ENCODE results near the gene MNDA. TPM values are rescaled to one million over a fixed set of nuclear protein-coding genes. Genes with fewer than 3 reads are reported as not detected.
A peak's percentile ranks its signal among the peaks of the same experiment; 100 is the strongest.

The MNDA gene
- total and polyA plus RNA-seq, 10 of the 15 experiments (the other 5 are each of a cell fraction or from before 2014, with no cell fraction given): 20.1 to 91.8 (median 38.0) TPM

DNA sequence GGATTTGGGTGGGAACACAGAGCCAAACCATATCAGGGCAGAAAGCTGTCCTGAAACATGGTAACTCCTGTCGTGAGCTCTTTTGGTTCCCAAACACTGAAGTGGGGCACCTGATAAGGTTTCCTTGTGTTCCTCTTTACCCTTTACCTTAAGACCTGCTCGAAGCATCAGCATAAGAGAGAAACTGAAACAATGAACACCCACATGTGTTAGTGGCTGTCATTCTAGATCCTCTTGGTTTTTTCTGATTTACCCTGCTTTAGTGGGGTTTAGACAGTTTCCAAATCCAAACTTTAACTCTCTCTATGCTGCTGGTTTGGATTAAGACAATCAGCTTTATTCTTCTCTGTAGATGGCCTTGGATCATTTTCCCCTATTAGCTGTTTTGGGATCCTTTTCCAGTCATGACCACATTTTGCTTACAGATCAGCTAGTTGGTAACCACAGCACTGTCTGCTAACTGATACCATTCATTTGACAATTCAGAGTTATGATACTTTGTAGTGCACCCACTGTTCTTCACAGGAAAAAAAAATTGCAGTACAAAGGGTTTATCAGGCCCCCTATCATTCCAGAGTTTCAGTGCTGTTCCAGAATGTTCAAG, 975 bp upstream of the MNDA start:
- no peaks in the 10 kb centered on the region for H4K20me1 ChIP-seq (ENCODE audit: control insufficient read depth, insufficient read depth)
- ATAC-seq (peak; percentile 72), DNase-seq (ENCODE audit: low read depth, low spot score) (peak; percentile 45), FAIRE-seq (peak; percentile 81)
- peak overlapping the region; percentile 97 for H3K27ac ChIP-seq (ENCODE audit: control insufficient read depth, insufficient read depth)
- SMC1A ChIA-PET (ENCODE audit: uncharacterized antibody, unreplicated experiment): interaction anchor here (1.0 to 5.7 kb wide), 11 partner anchors 8 to 247 kb away, joined by 3 to 31 read pairs (median 5); partner anchors contain the start of gene AIM2
- H3K79me2 ChIP-seq (ENCODE audit: control insufficient read depth, insufficient read depth, low read length): peaks cover 34% of the 10 kb centered on the region
- RAD21 ChIA-PET (ENCODE audit: unreplicated experiment): interaction anchor here (1.0 to 4.4 kb wide), 9 partner anchors 11 to 324 kb away, joined by 3 to 26 read pairs (median 3); partner anchors contain the start of gene AIM2
- POLR2A ChIA-PET: interaction anchor here (0.6 to 1.0 kb wide), 3 partner anchors 11 to 167 kb away, joined by 3 to 4 read pairs (median 4); no protein-coding TSS in a partner anchor
- TF ChIP-seq SPI1 (IDR thresholded peaks at IDR 0.05; ENCODE audit: borderline replicate concordance, insufficient read depth, low read depth, low read length) (peak; percentile 33; the same call in 1 of the 2 replicates), RUNX3 (IDR thresholded peaks at IDR 0.05; ENCODE audit: low read length) (peak; percentile 73), BMI1 (IDR thresholded peaks at IDR 0.05; ENCODE audit: borderline replicate concordance) (no peak), IKZF2 (IDR thresholded peaks at IDR 0.05) (peak; percentile 53 to 59; a peak in 2 of 4 replicates), MXI1 (IDR thresholded peaks at IDR 0.05; ENCODE audit: low read depth, low read length) (peak; percentile 55; the same call in 1 of the 2 replicates), MTA2 (IDR thresholded peaks at IDR 0.05; ENCODE audit: low read depth) (0 out of 2 replicates have a peak, but pooled peaks have one; percentile 36), ATF7 (IDR thresholded peaks at IDR 0.05; ENCODE audit: low read depth) (peak; percentile 38; the same call in 1 of the 2 replicates), BRCA1 (IDR thresholded peaks at IDR 0.05; ENCODE audit: low read depth, low read length) (no peak), IKZF1 (conservative IDR thresholded peaks at IDR 0.05) (peak; percentile 37; the same call in 1 of the 2 replicates), NBN (IDR thresholded peaks at IDR 0.05) (0 out of 2 replicates have a peak, but pooled peaks have one; percentile 36), IRF4 (IDR thresholded peaks at IDR 0.05; ENCODE audit: low read depth, low read length) (no peak)
- TF ChIP-seq, protein P1, sequence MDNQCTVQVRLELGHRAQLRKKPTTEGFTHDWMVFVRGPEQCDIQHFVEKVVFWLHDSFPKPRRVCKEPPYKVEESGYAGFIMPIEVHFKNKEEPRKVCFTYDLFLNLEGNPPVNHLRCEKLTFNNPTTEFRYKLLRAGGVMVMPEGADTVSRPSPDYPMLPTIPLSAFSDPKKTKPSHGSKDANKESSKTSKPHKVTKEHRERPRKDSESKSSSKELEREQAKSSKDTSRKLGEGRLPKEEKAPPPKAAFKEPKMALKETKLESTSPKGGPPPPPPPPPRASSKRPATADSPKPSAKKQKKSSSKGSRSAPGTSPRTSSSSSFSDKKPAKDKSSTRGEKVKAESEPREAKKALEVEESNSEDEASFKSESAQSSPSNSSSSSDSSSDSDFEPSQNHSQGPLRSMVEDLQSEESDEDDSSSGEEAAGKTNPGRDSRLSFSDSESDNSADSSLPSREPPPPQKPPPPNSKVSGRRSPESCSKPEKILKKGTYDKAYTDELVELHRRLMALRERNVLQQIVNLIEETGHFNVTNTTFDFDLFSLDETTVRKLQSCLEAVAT (IDR thresholded peaks at IDR 0.05): peak; percentile 29; the same call in 1 of the 2 replicates
- TF ChIP-seq, protein P2, sequence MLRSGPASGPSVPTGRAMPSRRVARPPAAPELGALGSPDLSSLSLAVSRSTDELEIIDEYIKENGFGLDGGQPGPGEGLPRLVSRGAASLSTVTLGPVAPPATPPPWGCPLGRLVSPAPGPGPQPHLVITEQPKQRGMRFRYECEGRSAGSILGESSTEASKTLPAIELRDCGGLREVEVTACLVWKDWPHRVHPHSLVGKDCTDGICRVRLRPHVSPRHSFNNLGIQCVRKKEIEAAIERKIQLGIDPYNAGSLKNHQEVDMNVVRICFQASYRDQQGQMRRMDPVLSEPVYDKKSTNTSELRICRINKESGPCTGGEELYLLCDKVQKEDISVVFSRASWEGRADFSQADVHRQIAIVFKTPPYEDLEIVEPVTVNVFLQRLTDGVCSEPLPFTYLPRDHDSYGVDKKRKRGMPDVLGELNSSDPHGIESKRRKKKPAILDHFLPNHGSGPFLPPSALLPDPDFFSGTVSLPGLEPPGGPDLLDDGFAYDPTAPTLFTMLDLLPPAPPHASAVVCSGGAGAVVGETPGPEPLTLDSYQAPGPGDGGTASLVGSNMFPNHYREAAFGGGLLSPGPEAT (IDR thresholded peaks at IDR 0.05; ENCODE audit: low read depth): peak; percentile 50; the same call in 1 of the 2 replicates
- TF ChIP-seq, protein P3, sequence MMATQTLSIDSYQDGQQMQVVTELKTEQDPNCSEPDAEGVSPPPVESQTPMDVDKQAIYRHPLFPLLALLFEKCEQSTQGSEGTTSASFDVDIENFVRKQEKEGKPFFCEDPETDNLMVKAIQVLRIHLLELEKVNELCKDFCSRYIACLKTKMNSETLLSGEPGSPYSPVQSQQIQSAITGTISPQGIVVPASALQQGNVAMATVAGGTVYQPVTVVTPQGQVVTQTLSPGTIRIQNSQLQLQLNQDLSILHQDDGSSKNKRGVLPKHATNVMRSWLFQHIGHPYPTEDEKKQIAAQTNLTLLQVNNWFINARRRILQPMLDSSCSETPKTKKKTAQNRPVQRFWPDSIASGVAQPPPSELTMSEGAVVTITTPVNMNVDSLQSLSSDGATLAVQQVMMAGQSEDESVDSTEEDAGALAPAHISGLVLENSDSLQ (IDR thresholded peaks at IDR 0.05): peak; percentile 85
- peaks cover 13% of the 10 kb centered on the region for H3K9me3 ChIP-seq (replicated peaks; ENCODE audit: control insufficient read depth, insufficient read depth, low read length)
- intact Hi-C loops (cut with micrococcal nuclease; ENCODE audit: unreplicated experiment) (loop anchor here (2.0 kb wide), 2 partner anchors 179 to 247 kb away; partner anchors contain the start of genes AIM2 and IFI16), in situ Hi-C loops (cut with MboI) (loop anchor here (5.0 kb wide), 2 partner anchors 177 to 242 kb away; partner anchors contain the start of gene IFI16)
- peak overlapping the region; percentile 47 for H2AFZ ChIP-seq (ENCODE audit: control insufficient read depth, low read depth, low read length)
- 29% methylated on average over 2 of the region's 2 CpGs for WGBS (ENCODE audit: insufficient coverage, insufficient replicate concordance, low lambda C conversion rate, missing lambda C conversion rate)
- no TSS peak for BruUV-seq (replicated peaks)
- no peaks in the 10 kb centered on the region for H3K36me3 ChIP-seq (ENCODE audit: control insufficient read depth in 2 of 2, insufficient read depth in 2 of 2, low read length in 1 of 2)
- H3K4me1 ChIP-seq (ENCODE audit: control insufficient read depth, insufficient read depth, low read length): peaks cover 9% of the 10 kb centered on the region; the same call in 1 of the 2 replicates
- CTCF ChIA-PET: interaction anchor here (0.6 to 2.4 kb wide), 7 partner anchors 168 to 1265 kb away, joined by 3 to 15 read pairs (median 3); no protein-coding TSS in a partner anchor
- peak overlapping the region; percentile 80 for H3K4me2 ChIP-seq (ENCODE audit: control insufficient read depth, insufficient read depth)
- H3K27me3 ChIP-seq (replicated peaks in 1 of 2; ENCODE audit: control insufficient read depth in 2 of 2, insufficient read depth in 2 of 2, low read length in 1 of 2): no peaks in the 10 kb centered on the region
- no peak overlapping the region for H3K9ac ChIP-seq (ENCODE audit: control insufficient read depth, insufficient read depth, low read length)
- H3K4me3 ChIP-seq: peak overlapping the region; percentile 11; the same call in 1 of the 2 replicates
